Loucy (cell line): ENCODE results near the gene CREBBP.

Experiments
- H2AFZ ChIP-seq: fragments of 200-600 bp; sonication (generic); 2 replicates; pipeline ENCODE4 v1.6.0; 2016; ENCODE audit warnings: antibody characterized with exemption, mild to moderate bottlenecking, low read length, moderate library complexity
- H3F3A ChIP-seq: fragments of 200-600 bp; 2 replicates; pipeline ENCODE4 v1.6.0; 2016; ENCODE audit warnings: antibody characterized with exemption, low read depth, mild to moderate bottlenecking
- H3K27me3 ChIP-seq: fragments of 200-600 bp; sonication (generic); 2 replicates; pipeline ENCODE4 v1.6.1; 2014; ENCODE audit warnings: low read length, mild to moderate bottlenecking; ENCODE audit not compliant: insufficient read depth, poor library complexity, severe bottlenecking
- H3K36me3 ChIP-seq: fragments of 200-600 bp; sonication (generic); 2 replicates; pipeline ENCODE4 v1.6.1; 2016; ENCODE audit warnings: low read length; ENCODE audit not compliant: insufficient read depth
- H3K4me1 ChIP-seq: fragments of 200-600 bp; sonication (generic); 2 replicates; pipeline ENCODE4 v1.5.1; 2014; ENCODE audit warnings: low read length, mild to moderate bottlenecking; ENCODE audit not compliant: insufficient read depth, poor library complexity, severe bottlenecking
- H3K4me2 ChIP-seq: fragments of 200-600 bp; sonication (generic); 2 replicates; pipeline ENCODE4 v1.6.0; 2014; ENCODE audit warnings: antibody characterized with exemption, low read length, low read depth, mild to moderate bottlenecking; ENCODE audit not compliant: poor library complexity, severe bottlenecking
- H3K4me3 ChIP-seq: fragments of 200-600 bp; sonication (generic); 2 replicates; pipeline ENCODE4 v1.5.1; 2014; ENCODE audit warnings: low read length, mild to moderate bottlenecking, mixed read lengths; ENCODE audit not compliant: poor library complexity, severe bottlenecking
- H3K79me2 ChIP-seq: fragments of 200-600 bp; sonication (generic); 2 replicates; pipeline ENCODE4 v1.6.1; 2014; ENCODE audit warnings: low read length; ENCODE audit not compliant: insufficient read depth
- H3K9ac ChIP-seq: fragments of 200-600 bp; sonication (generic); 2 replicates; pipeline ENCODE4 v1.6.0; 2014; ENCODE audit warnings: mild to moderate bottlenecking, low read depth, low read length, moderate library complexity; ENCODE audit not compliant: poor library complexity, severe bottlenecking
- H3K9me2 ChIP-seq: fragments of 200-600 bp; sonication (generic); replicated peaks from 2 replicates; pipeline ENCODE4 v1.6.1; 2016; ENCODE audit warnings: low read depth, low read length, mixed read lengths
- H3K9me3 ChIP-seq: fragments of 200-600 bp; sonication (generic); 2 replicates; pipeline ENCODE4 v1.6.1; 2014; ENCODE audit warnings: mild to moderate bottlenecking, antibody characterized with exemption, low read length, low read depth; ENCODE audit not compliant: insufficient read depth
- H4K20me1 ChIP-seq: fragments of 200-600 bp; sonication (generic); 2 replicates; pipeline ENCODE4 v1.6.0; 2014; ENCODE audit warnings: antibody characterized with exemption, low read length, mild to moderate bottlenecking; ENCODE audit not compliant: insufficient read depth, poor library complexity, severe bottlenecking
- CTCF ChIP-seq: fragments of 200-600 bp; sonication (generic); conservative IDR thresholded peaks from 2 replicates; pipeline ENCODE4 v1.5.1; 2014; ENCODE audit warnings: mild to moderate bottlenecking, antibody characterized with exemption, low read length
- EZH2phosphoT487 ChIP-seq: fragments of 200-600 bp; IDR thresholded peaks from 2 replicates; pipeline ENCODE4 v1.6.1; 2018; ENCODE audit warnings: antibody characterized with exemption, mild to moderate bottlenecking, moderate library complexity, borderline replicate concordance

CREBBP gene

GRCh38 chr16:3734758-3735221, 145.7 kb downstream of the CREBBP start:
- Histone ChIP-seq H3K9me3 (no peaks in the 10 kb centered on the region), H3K4me1 (no peaks in the 10 kb centered on the region), H3K36me3 (peaks cover 39% of the 10 kb centered on the region; the same call in 1 of the 2 replicates), H3K4me2 (no peak overlapping the region), H3K27me3 (no peaks in the 10 kb centered on the region), H3K9ac (no peak overlapping the region), H4K20me1 (no peaks in the 10 kb centered on the region), H3K9me2 (no peaks in the 10 kb centered on the region), H3K79me2 (no peaks in the 10 kb centered on the region), H2AFZ (no peak overlapping the region), H3F3A (no peaks in the 10 kb centered on the region), H3K4me3 (no peak overlapping the region)
- TF ChIP-seq CTCF (no peak), EZH2phosphoT487 (no peak)

- no peaks in the 10 kb centered on the region for H4K20me1 ChIP-seq
These were observed 146.3 kb downstream of the CREBBP start for GRCh38 chr16:3734084-3734757.

GRCh38 chr16:3732171-3732570, 148.3 kb downstream of the CREBBP start:
- Histone ChIP-seq H4K20me1 (no peaks in the 10 kb centered on the region), H3K9ac (no peak overlapping the region), H3K4me1 (no peaks in the 10 kb centered on the region), H3K9me3 (no peaks in the 10 kb centered on the region), H3K4me2 (no peak overlapping the region), H2AFZ (no peak overlapping the region), H3K4me3 (no peak overlapping the region), H3K36me3 (peaks cover 42% of the 10 kb centered on the region; the same call in 1 of the 2 replicates), H3K9me2 (no peaks in the 10 kb centered on the region), H3K79me2 (no peaks in the 10 kb centered on the region), H3F3A (no peaks in the 10 kb centered on the region), H3K27me3 (no peaks in the 10 kb centered on the region)
- TF ChIP-seq CTCF = no peak
- TF ChIP-seq EZH2phosphoT487 = no peak

More at GRCh38 chr16:3734084-3734757, 146.3 kb downstream of the CREBBP start:
- Histone ChIP-seq H3K4me3 (no peak overlapping the region), H3K9me2 (no peaks in the 10 kb centered on the region), H3F3A (no peaks in the 10 kb centered on the region), H3K4me1 (no peaks in the 10 kb centered on the region), H3K4me2 (no peak overlapping the region), H3K9me3 (no peaks in the 10 kb centered on the region), H3K36me3 (peaks cover 40% of the 10 kb centered on the region; the same call in 1 of the 2 replicates), H3K79me2 (no peaks in the 10 kb centered on the region), H2AFZ (no peak overlapping the region), H3K27me3 (no peaks in the 10 kb centered on the region), H3K9ac (no peak overlapping the region)
- no peak for TF ChIP-seq EZH2phosphoT487
- no peak for TF ChIP-seq CTCF
